OCI-LY3 (cell line): ENCODE results near the gene NUDT4.
"Not testable (repeated sequence)": the region's sequence is repeated elsewhere in the genome, so short reads cannot be mapped to it uniquely, and the experiment has no call there.

Experiments
- H2AFZ ChIP-seq: fragments of 200-600, 300-600 bp; shearing (Covaris generic); 2 replicates; pipeline ENCODE4 v1.6.0; 2014; ENCODE audit warnings: antibody characterized with exemption, low read depth, low read length
- H3K27ac ChIP-seq: fragments of 200-600, 300-600 bp; sonication (generic); 2 replicates; pipeline ENCODE4 v1.5.1; 2014; ENCODE audit warnings: mild to moderate bottlenecking, low read length, moderate library complexity, mixed read lengths
- H3K27me3 ChIP-seq: fragments of 200-600, 300-600 bp; sonication (generic); 2 replicates; pipeline ENCODE4 v1.6.1; 2014; ENCODE audit warnings: low read depth, low read length, mixed read lengths
- H3K36me3 ChIP-seq: fragments of 200-600, 300-600 bp; sonication (generic); replicated peaks from 2 replicates; pipeline ENCODE3; 2014; ENCODE audit warnings: low read depth, low read length, mixed read lengths
- H3K4me1 ChIP-seq: fragments of 300-600, 200-600 bp; sonication (generic); 2 replicates; pipeline ENCODE4 v1.6.1; 2014; ENCODE audit warnings: low read length, mixed read lengths
- H3K4me2 ChIP-seq: fragments of 200-600, 300-600 bp; sonication (generic); 2 replicates; pipeline ENCODE4 v1.6.1; 2014; ENCODE audit warnings: low read length, mixed read lengths
- H3K4me3 ChIP-seq: fragments of 300-600, 200-600 bp; sonication (generic); 2 replicates; pipeline ENCODE4 v1.5.1; 2014; ENCODE audit warnings: antibody characterized with exemption, mild to moderate bottlenecking, low read length, moderate library complexity
- H3K79me2 ChIP-seq: fragments of 300-600, 200-600 bp; shearing (Covaris generic); 2 replicates; pipeline ENCODE4 v1.6.1; 2014; ENCODE audit warnings: mild to moderate bottlenecking, low read length, mixed read lengths
- H3K9ac ChIP-seq: fragments of 300-600, 200-600 bp; shearing (Covaris generic); 2 replicates; pipeline ENCODE4 v1.6.0; 2014; ENCODE audit warnings: mild to moderate bottlenecking, low read length, moderate library complexity
- H3K9me3 ChIP-seq: fragments of 200-600, 300-600 bp; shearing (Covaris generic); 2 replicates; pipeline ENCODE4 v1.6.1; 2014; ENCODE audit warnings: low read length, mixed read lengths; ENCODE audit not compliant: insufficient read depth
- H4K20me1 ChIP-seq: fragments of 200-600, 300-600 bp; sonication (generic); 2 replicates; pipeline ENCODE4 v1.6.1; 2016; ENCODE audit warnings: low read length, mixed read lengths; ENCODE audit not compliant: insufficient read depth
- CTCF ChIP-seq: fragments of 200-600, 300-600 bp; sonication (generic); IDR thresholded peaks from 2 replicates; pipeline ENCODE4 v1.5.1; 2014; ENCODE audit warnings: antibody characterized with exemption, low read length, low read depth
- EZH2phosphoT487 ChIP-seq: fragments of 200-600 bp; shearing (Covaris generic); IDR thresholded peaks from 2 replicates; pipeline ENCODE4 v1.6.1; 2018; ENCODE audit warnings: antibody characterized with exemption, mixed run types, low read depth

The NUDT4 gene

GRCh38 chr12:93379326-93379980 lies 1.7 kb downstream of the NUDT4 start:
- peaks cover 57% of the 10 kb centered on the region for H3K79me2 ChIP-seq
- peak overlapping the region; percentile 68; the same call in 1 of the 2 replicates for H3K27ac ChIP-seq

DNA sequence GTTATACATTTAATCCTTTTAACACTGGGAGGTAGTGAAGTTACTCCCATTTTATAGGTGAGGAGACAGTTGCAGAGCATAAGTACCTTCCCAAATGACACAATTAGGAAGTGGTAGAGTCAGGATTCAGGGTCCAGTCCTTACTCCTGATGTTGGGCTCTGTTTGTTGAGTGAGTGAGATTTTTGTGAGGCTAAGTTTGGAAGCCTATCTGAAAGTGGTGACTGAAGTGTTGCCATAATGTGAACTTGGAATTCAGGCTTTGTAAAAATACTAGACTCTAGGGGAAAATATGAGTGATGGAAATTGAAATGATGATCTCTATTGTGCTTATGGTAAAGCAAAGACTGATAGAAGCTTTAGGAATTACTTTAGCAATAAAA lies 2.2 kb downstream of the NUDT4 start:
- peaks cover 29% of the 10 kb centered on the region for H3K4me1 ChIP-seq
- peaks cover 4% of the 10 kb centered on the region for H3K36me3 ChIP-seq
- H3K9ac ChIP-seq: peak overlapping the region; percentile 96
- H3K4me2 ChIP-seq: peak overlapping the region; percentile 89
- H4K20me1 ChIP-seq: peaks cover 28% of the 10 kb centered on the region
- TF ChIP-seq EZH2phosphoT487 (no peak), CTCF (no peak)
- no peak overlapping the region for H3K27ac ChIP-seq
- peaks cover 60% of the 10 kb centered on the region for H3K79me2 ChIP-seq
- H3K27me3 ChIP-seq: no peaks in the 10 kb centered on the region
- H3K9me3 ChIP-seq: no peaks in the 10 kb centered on the region
- peak overlapping the region; percentile 96 for H3K4me3 ChIP-seq
- H2AFZ ChIP-seq: no peak overlapping the region

More at GRCh38 chr12:93379326-93379980, 1.7 kb downstream of the NUDT4 start:
- Histone ChIP-seq H2AFZ (no peak overlapping the region), H3K4me1 (peaks cover 29% of the 10 kb centered on the region), H3K9ac (peak overlapping the region; percentile 96), H3K4me2 (peak overlapping the region; percentile 89), H3K9me3 (no peaks in the 10 kb centered on the region), H4K20me1 (peaks cover 27% of the 10 kb centered on the region), H3K4me3 (peak overlapping the region; percentile 96), H3K27me3 (no peaks in the 10 kb centered on the region), H3K36me3 (peaks cover 4% of the 10 kb centered on the region)
- TF ChIP-seq CTCF (no peak), EZH2phosphoT487 (no peak)

- Histone ChIP-seq H3K9ac (no peak overlapping the region), H4K20me1 (peaks cover 31% of the 10 kb centered on the region), H3K36me3 (peaks cover 4% of the 10 kb centered on the region), H3K4me1 (peaks cover 29% of the 10 kb centered on the region), H3K27ac (no peak overlapping the region), H3K4me3 (peak overlapping the region; percentile 96), H2AFZ (no peak overlapping the region), H3K9me3 (no peaks in the 10 kb centered on the region), H3K4me2 (peak overlapping the region; percentile 89), H3K27me3 (no peaks in the 10 kb centered on the region), H3K79me2 (peaks cover 66% of the 10 kb centered on the region)
- no peak for TF ChIP-seq EZH2phosphoT487
- peak; percentile 67 for TF ChIP-seq CTCF
Observed at GRCh38 chr12:93380480-93381121, 2.9 kb downstream of the NUDT4 start.

DNA sequence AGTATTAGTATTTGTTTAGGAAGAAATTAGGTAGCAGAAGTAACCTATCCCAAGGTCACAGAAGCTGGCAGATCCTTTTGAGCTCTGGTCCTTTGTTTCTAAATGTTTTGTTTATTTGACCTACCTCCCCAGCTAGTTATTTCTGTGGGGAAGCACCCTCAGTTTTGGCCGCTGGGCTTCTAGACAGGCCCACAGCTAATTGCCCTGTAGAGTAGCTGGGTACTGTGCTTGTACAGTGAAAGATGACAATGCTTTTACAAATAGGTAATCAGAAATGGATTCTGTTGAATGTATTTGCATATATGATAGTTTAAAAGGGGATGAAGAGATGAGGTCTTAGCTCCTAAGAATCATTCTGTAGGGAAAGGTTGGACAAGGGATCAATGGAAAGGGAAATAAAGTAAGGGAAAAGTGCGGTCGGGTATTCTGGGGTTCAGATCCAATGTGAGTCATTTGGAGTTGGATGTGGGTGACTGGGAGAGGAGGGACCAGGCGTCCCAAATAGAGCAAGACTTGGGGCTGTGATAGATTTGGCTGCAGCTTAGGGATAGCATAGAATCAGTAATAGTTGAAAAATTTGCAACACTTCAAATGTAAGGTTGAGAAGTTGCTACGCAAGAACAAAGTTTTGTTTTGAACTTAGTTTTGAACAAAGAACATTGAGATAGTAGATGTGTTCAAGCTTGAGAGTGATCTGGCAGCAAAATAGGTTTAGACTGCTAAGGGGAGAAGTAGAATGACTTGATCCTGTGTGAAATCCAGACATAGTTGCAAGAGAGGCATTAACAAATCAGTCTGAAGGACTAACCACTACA lies 3.6 kb downstream of the NUDT4 start:
- Histone ChIP-seq H3K4me1 (peaks cover 28% of the 10 kb centered on the region), H3K4me3 (no peak overlapping the region), H3K36me3 (peaks cover 4% of the 10 kb centered on the region), H3K79me2 (peaks cover 72% of the 10 kb centered on the region), H3K9ac (no peak overlapping the region), H3K9me3 (no peaks in the 10 kb centered on the region), H3K27me3 (no peaks in the 10 kb centered on the region), H3K4me2 (0 out of 2 replicates have a peak overlapping the region, but pooled peaks have one; percentile 22), H4K20me1 (peaks cover 31% of the 10 kb centered on the region), H3K27ac (no peak overlapping the region), H2AFZ (no peak overlapping the region)
- TF ChIP-seq EZH2phosphoT487: no peak
- TF ChIP-seq CTCF: no peak

DNA sequence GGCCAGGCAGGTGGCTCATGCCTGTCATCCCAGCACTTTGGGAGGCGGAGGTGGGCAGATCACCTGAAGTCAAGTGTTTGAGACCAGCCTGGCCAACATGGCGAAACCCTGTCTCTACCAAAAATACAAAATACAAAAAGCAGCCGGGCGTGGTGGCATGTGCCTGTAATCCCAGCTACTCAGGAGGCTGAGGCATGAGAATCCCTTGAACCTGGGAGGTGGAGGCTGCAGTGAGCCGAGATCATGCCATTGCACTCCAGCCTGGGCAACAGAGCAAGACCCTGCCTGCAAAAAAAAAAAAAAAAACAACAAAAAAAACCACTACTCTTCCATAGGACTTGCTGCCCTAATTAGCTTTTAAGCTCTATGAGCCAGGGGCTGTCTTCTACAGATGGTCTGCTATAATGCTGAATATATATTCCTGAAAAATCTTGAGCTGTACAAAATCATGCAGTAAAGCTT lies 4.3 kb downstream of the NUDT4 start:
- H3K4me1 ChIP-seq: peaks cover 21% of the 10 kb centered on the region
- not testable (repeated sequence) for H3K4me3 ChIP-seq, H3K9ac ChIP-seq, H3K36me3 ChIP-seq, H3K4me2 ChIP-seq, H2AFZ ChIP-seq, H3K27me3 ChIP-seq, H3K27ac ChIP-seq, H3K9me3 ChIP-seq
- peaks cover 74% of the 10 kb centered on the region for H3K79me2 ChIP-seq
- peaks cover 32% of the 10 kb centered on the region for H4K20me1 ChIP-seq
